A673 (cell line): ENCODE data around the gene MUL1. TPM values are rescaled to one million over a fixed set of nuclear protein-coding genes. Genes with fewer than 3 reads are reported as not detected.

Experiments
- BruUV-seq: library from RNA; stranded (reverse); fragments of 400-500 nt; replicated peaks from 2 replicates; lab custom pipeline; 2021; lab: Mats Ljungman, UMichigan
- CTCF ChIA-PET: fragments of 300-600 bp; sonication (Branson Sonifier 250); formaldehyde crosslinking; loops from one replicate; lab custom pipeline; 2022; ENCODE audit warnings: antibody characterized with exemption; lab: Charles Lee
- POLR2A ChIA-PET: fragments of 300-600 bp; sonication (Branson Sonifier 250); formaldehyde crosslinking; loops from one replicate; lab custom pipeline; 2022; ENCODE audit warnings: antibody characterized with exemption; ENCODE audit not compliant: low non-redundant PET; lab: Charles Lee
- DNase-seq: peaks from one replicate; pipeline ENCODE4 v3.0.0-alpha.2; 2015; ENCODE audit warnings: low spot score
- H3K27ac ChIP-seq: fragments of 200-600 bp; sonication (generic); 2 replicates; pipeline ENCODE4 v1.5.1; 2016; ENCODE audit warnings: mixed run types, low read depth, mild to moderate bottlenecking, mixed read lengths, antibody characterized with exemption, low read length; ENCODE audit not compliant: poor library complexity, severe bottlenecking
- H3K27me3 ChIP-seq: fragments of 200-600 bp; sonication (generic); replicated peaks from 2 replicates; pipeline ENCODE4 v1.6.1; 2017; ENCODE audit warnings: mixed run types, low read depth, mild to moderate bottlenecking, mixed read lengths, antibody characterized with exemption, low read length; ENCODE audit not compliant: insufficient read depth, poor library complexity
- H3K36me3 ChIP-seq: fragments of 200-600 bp; sonication (generic); 2 replicates; pipeline ENCODE4 v1.6.1; 2016; ENCODE audit warnings: mixed run types, mild to moderate bottlenecking, mixed read lengths, antibody characterized with exemption, low read length; ENCODE audit not compliant: insufficient read depth, poor library complexity, severe bottlenecking
- H3K4me1 ChIP-seq: fragments of 200-600 bp; sonication (generic); 2 replicates; pipeline ENCODE4 v1.6.1; 2017; ENCODE audit warnings: mixed run types, mild to moderate bottlenecking, mixed read lengths, antibody characterized with exemption, low read length; ENCODE audit not compliant: insufficient read depth, poor library complexity, severe bottlenecking
- H3K4me3 ChIP-seq: fragments of 200-600 bp; sonication (generic); 2 replicates; pipeline ENCODE4 v1.5.1; 2016; ENCODE audit warnings: low read depth, mixed run types, mild to moderate bottlenecking, mixed read lengths, low read length; ENCODE audit not compliant: poor library complexity, severe bottlenecking
- H3K9me3 ChIP-seq: fragments of 200-600 bp; sonication (generic); 2 replicates; pipeline ENCODE4 v1.6.1; 2016; ENCODE audit warnings: mixed run types, low read depth, mild to moderate bottlenecking, mixed read lengths, antibody characterized with exemption, low read length; ENCODE audit not compliant: poor library complexity, severe bottlenecking
- CTCF ChIP-seq: fragments of 300-800, 200-600 bp; sonication (generic); conservative IDR thresholded peaks from 2 replicates; pipeline ENCODE4 v1.5.1; 2017; ENCODE audit warnings: low read depth, mild to moderate bottlenecking, antibody characterized with exemption, low read length, moderate library complexity, mixed read lengths
- EZH2 ChIP-seq: fragments of 200-600 bp; sonication (generic); IDR thresholded peaks from 2 replicates; pipeline ENCODE4 v1.6.1; 2017; ENCODE audit warnings: borderline replicate concordance, low read depth, mild to moderate bottlenecking, mixed read lengths, antibody characterized with exemption, low read length; ENCODE audit not compliant: poor library complexity, severe bottlenecking
- intact Hi-C: fragments of 100-400 bp; cut with micrococcal nuclease; formaldehyde crosslinking; loops from one replicate; pipeline ENCODE4 v1.10.0; 2022; ENCODE audit not compliant: unreplicated experiment
- total RNA-seq: library from RNA; stranded (reverse); gene quantifications from 2 replicates; pipeline ENCODE4 v1.2.3, GENCODE V29; 2021

The MUL1 gene
- total RNA-seq, 1 experiment from 2014 or later, result 21.6 TPM

- H3K9me3 ChIP-seq, result no peaks in the 10 kb centered on the region
- DNase-seq, result no peak
- intact Hi-C loops, result loop anchor here (1.0 to 5.0 kb wide), 3 partner anchors 116 to 280 kb away; no protein-coding TSS in a partner anchor
- BruUV-seq, result no TSS peak
- TF ChIP-seq CTCF (no peak), EZH2 (no peak)
- peaks cover 6% of the 10 kb centered on the region for H3K4me1 ChIP-seq
- H3K27ac ChIP-seq, result no peak overlapping the region
- no peak overlapping the region for H3K4me3 ChIP-seq
- CTCF ChIA-PET, result interaction anchor here (0.6 to 1.6 kb wide), 2 partner anchors 22 to 277 kb away, joined by 3 read pairs; no protein-coding TSS in a partner anchor
- no peaks in the 10 kb centered on the region for H3K36me3 ChIP-seq
- peaks cover 15% of the 10 kb centered on the region for H3K27me3 ChIP-seq
- POLR2A ChIA-PET, result no interaction called here
These were observed 14.6 kb downstream of the MUL1 start for GRCh38 chr1:20493309-20493708.

- no peak overlapping the region for H3K4me3 ChIP-seq
- H3K27ac ChIP-seq, result no peak overlapping the region
- H3K9me3 ChIP-seq, result no peaks in the 10 kb centered on the region
- peaks cover 6% of the 10 kb centered on the region for H3K4me1 ChIP-seq
- POLR2A ChIA-PET, result no interaction called here
- H3K36me3 ChIP-seq, result no peaks in the 10 kb centered on the region
- intact Hi-C loops, result loop anchor here (1.0 to 5.0 kb wide), 3 partner anchors 115 to 279 kb away; no protein-coding TSS in a partner anchor
- peaks cover 20% of the 10 kb centered on the region for H3K27me3 ChIP-seq
- no TSS peak for BruUV-seq
- TF ChIP-seq CTCF (no peak), EZH2 (no peak)
- no peak for DNase-seq
- CTCF ChIA-PET, result no interaction called here
These were observed 15.2 kb downstream of the MUL1 start for GRCh38 chr1:20492751-20493150.

GRCh38 chr1:20491866-20492265 is 16.1 kb downstream of the MUL1 start:
- peaks cover 29% of the 10 kb centered on the region for H3K27me3 ChIP-seq
- no peaks in the 10 kb centered on the region for H3K9me3 ChIP-seq
- ChIA-PET CTCF (no interaction called here), POLR2A (no interaction called here)
- H3K27ac ChIP-seq, result no peak overlapping the region
- no peak overlapping the region for H3K4me3 ChIP-seq
- no peaks in the 10 kb centered on the region for H3K36me3 ChIP-seq
- TF ChIP-seq CTCF (no peak), EZH2 (no peak)
- DNase-seq, result no peak
- intact Hi-C loops, result loop anchor here (5.0 kb wide), 1 partner anchor 115 kb away; no protein-coding TSS in a partner anchor
- no TSS peak for BruUV-seq
- peaks cover 6% of the 10 kb centered on the region for H3K4me1 ChIP-seq
